ENCODE measurements around the gene PARD3. TPM values are rescaled to one million over a fixed set of nuclear protein-coding genes. Genes with fewer than 3 reads are reported as not detected.

PARD3 gene
- total RNA-seq, 4 donors from 2014 or later, result 115 to 226 (median 141) TPM

GRCh38 chr10:34677132-34677531 is 138.0 kb downstream of the PARD3 start:
- peaks cover 7% of the 10 kb centered on the region for H3K4me1 ChIP-seq
- TF ChIP-seq CTCF (IDR thresholded peaks at IDR 0.05) (no peak), POLR2A (IDR thresholded peaks at IDR 0.05) (no peak), EP300 (IDR thresholded peaks at IDR 0.05) (no peak), POLR2AphosphoS5 (IDR thresholded peaks at IDR 0.05) (no peak)
- no peak for DNase-seq (ENCODE audit: low spot score in 2 of 2)
- H3K36me3 ChIP-seq, result no peaks in the 10 kb centered on the region
- H3K27me3 ChIP-seq, result no peaks in the 10 kb centered on the region
- H3K9me3 ChIP-seq, result no peaks in the 10 kb centered on the region
- H3K27ac ChIP-seq, result no peak overlapping the region
- H3K4me3 ChIP-seq, result no peak overlapping the region

GRCh38 chr10:34674176-34674575 is 140.9 kb downstream of the PARD3 start:
- Histone ChIP-seq H3K4me1 (peaks cover 11% of the 10 kb centered on the region), H3K4me3 (no peak overlapping the region), H3K36me3 (no peaks in the 10 kb centered on the region), H3K27ac (no peak overlapping the region), H3K27me3 (no peaks in the 10 kb centered on the region), H3K9me3 (no peaks in the 10 kb centered on the region)
- 91% methylated on average over 8 of the region's 8 CpGs for WGBS
- DNase-seq (ENCODE audit: low spot score in 2 of 2), result no peak
- TF ChIP-seq CTCF (IDR thresholded peaks at IDR 0.05) (no peak), POLR2AphosphoS5 (IDR thresholded peaks at IDR 0.05) (no peak), POLR2A (IDR thresholded peaks at IDR 0.05) (no peak), EP300 (IDR thresholded peaks at IDR 0.05) (no peak)

- Histone ChIP-seq H3K27me3 (no peaks in the 10 kb centered on the region), H3K9me3 (no peaks in the 10 kb centered on the region), H3K36me3 (no peaks in the 10 kb centered on the region), H3K27ac (no peak overlapping the region), H3K4me3 (no peak overlapping the region), H3K4me1 (peaks cover 21% of the 10 kb centered on the region)
- no peak for TF ChIP-seq EP300 (IDR thresholded peaks at IDR 0.05)
- no peak for TF ChIP-seq CTCF (IDR thresholded peaks at IDR 0.05)
- TF ChIP-seq POLR2A (IDR thresholded peaks at IDR 0.05), result no peak
- TF ChIP-seq POLR2AphosphoS5 (IDR thresholded peaks at IDR 0.05), result no peak
- WGBS, result 95% methylated on average over 13 of the region's 13 CpGs
- DNase-seq (ENCODE audit: low spot score in 2 of 2), result no peak
Observed at GRCh38 chr10:34670081-34670480, 145.0 kb downstream of the PARD3 start.

- no peak for TF ChIP-seq CTCF (IDR thresholded peaks at IDR 0.05)
- TF ChIP-seq EP300 (IDR thresholded peaks at IDR 0.05), result no peak
- no peak for TF ChIP-seq POLR2A (IDR thresholded peaks at IDR 0.05)
- TF ChIP-seq POLR2AphosphoS5 (IDR thresholded peaks at IDR 0.05), result no peak
- DNase-seq (ENCODE audit: low spot score in 2 of 2), result no peak
- Histone ChIP-seq H3K9me3 (no peaks in the 10 kb centered on the region), H3K27ac (no peak overlapping the region), H3K4me3 (no peak overlapping the region), H3K27me3 (no peaks in the 10 kb centered on the region), H3K36me3 (no peaks in the 10 kb centered on the region), H3K4me1 (peaks cover 27% of the 10 kb centered on the region)
- 88% methylated on average over 3 of the region's 3 CpGs for WGBS
Observed at GRCh38 chr10:34669079-34669478, 146.0 kb downstream of the PARD3 start.

- Histone ChIP-seq H3K4me1 (peaks cover 27% of the 10 kb centered on the region), H3K4me3 (no peak overlapping the region), H3K36me3 (no peaks in the 10 kb centered on the region), H3K27ac (no peak overlapping the region), H3K9me3 (no peaks in the 10 kb centered on the region), H3K27me3 (no peaks in the 10 kb centered on the region)
- WGBS, result 56% methylated on average over 1 of the region's 1 CpG
- TF ChIP-seq POLR2AphosphoS5 (IDR thresholded peaks at IDR 0.05) (no peak), EP300 (IDR thresholded peaks at IDR 0.05) (no peak)
- DNase-seq (ENCODE audit: low spot score in 2 of 2), result no peak
Observed at GRCh38 chr10:34667177-34667576, 147.9 kb downstream of the PARD3 start.
